Caco-2 (cell line): Measurements from ENCODE around the gene ING3. TPM values are rescaled to one million over a fixed set of nuclear protein-coding genes. Genes with fewer than 3 reads are reported as not detected.

Source experiments
- BruUV-seq: library from RNA; stranded (reverse); fragments of 400-500 nt; replicated peaks from 2 replicates; lab custom pipeline; 2021; lab: Mats Ljungman, UMichigan
- CTCF ChIA-PET: fragments of 300-600 bp; sonication (Branson Sonifier 250); formaldehyde crosslinking; loops from one replicate; lab custom pipeline; 2022; ENCODE audit warnings: antibody characterized with exemption; lab: Charles Lee
- POLR2A ChIA-PET: fragments of 300-600 bp; sonication (Branson Sonifier 250); formaldehyde crosslinking; loops from one replicate; lab custom pipeline; 2022; ENCODE audit warnings: antibody characterized with exemption; lab: Charles Lee
- DNase-seq, 2 experiments: peaks; one replicate each; pipeline versions ENCODE4 v3.0.0 to v3.0.0-alpha.2; 2020 to 2022
- H3K27me3 ChIP-seq: replicated peaks from 2 replicates; pipeline ENCODE4 v1.6.0; 2011; ENCODE audit warnings: low read length; ENCODE audit not compliant: control insufficient read depth, insufficient read depth
- H3K36me3 ChIP-seq: 2 replicates; pipeline ENCODE4 v1.5.1; 2011; ENCODE audit warnings: low read length; ENCODE audit not compliant: control insufficient read depth, insufficient read depth
- H3K4me1 ChIP-seq: fragments of 250-450 bp; sonication (Bioruptor Pico); 2 replicates; pipeline ENCODE4 v1.5.1; 2020; ENCODE audit warnings: mild to moderate bottlenecking
- H3K4me3 ChIP-seq: 2 replicates; pipeline ENCODE4 v1.5.1; 2011; ENCODE audit warnings: low read depth, mild to moderate bottlenecking, control low read depth, low read length
- H3K9me3 ChIP-seq: fragments of 250-450 bp; sonication (Bioruptor Pico); 2 replicates; pipeline ENCODE4 v1.5.1; 2020; ENCODE audit warnings: mild to moderate bottlenecking, moderate library complexity
- H3K27ac Mint-ChIP-seq: one replicate; pipeline ENCODE4 v1.8.0; 2022; ENCODE audit warnings: mixed read lengths; ENCODE audit not compliant: unreplicated experiment
- H3K27me3 Mint-ChIP-seq: one replicate; pipeline ENCODE4 v1.8.0; 2022; ENCODE audit warnings: mixed read lengths; ENCODE audit not compliant: insufficient read depth, unreplicated experiment
- H3K36me3 Mint-ChIP-seq: one replicate; pipeline ENCODE4 v1.8.0; 2022; ENCODE audit warnings: mild to moderate bottlenecking, mixed read lengths; ENCODE audit not compliant: insufficient read depth, unreplicated experiment
- H3K4me1 Mint-ChIP-seq: one replicate; pipeline ENCODE4 v1.8.0; 2022; ENCODE audit warnings: low read depth, mixed read lengths; ENCODE audit not compliant: unreplicated experiment
- H3K4me3 Mint-ChIP-seq: one replicate; pipeline ENCODE4 v1.8.0; 2022; ENCODE audit warnings: mild to moderate bottlenecking, moderate library complexity, mixed read lengths; ENCODE audit not compliant: unreplicated experiment
- H3K9me3 Mint-ChIP-seq: one replicate; pipeline ENCODE4 v1.8.0; 2022; ENCODE audit warnings: mixed read lengths; ENCODE audit not compliant: unreplicated experiment
- CTCF ChIP-seq, 2 experiments: fragments of 200-600 bp in 1 of 2; IDR thresholded peaks; 1 replicate in 1 of 2; 2 replicates in 1 of 2; pipeline versions ENCODE4 v1.5.1 to v1.8.0; 2011 to 2022; ENCODE audit warnings: antibody characterized with exemption in 1 of 2, control low read depth in 1 of 2, inconsistent platforms in 1 of 2, low read depth in 1 of 2, low read length in 1 of 2, mild to moderate bottlenecking in 1 of 2, moderate library complexity in 1 of 2; ENCODE audit not compliant: insufficient read depth in 1 of 2, severe bottlenecking in 1 of 2, unreplicated experiment in 1 of 2
- intact Hi-C: fragments of 100-400 bp; cut with micrococcal nuclease; formaldehyde crosslinking; loops from one replicate; pipeline ENCODE4 v1.10.0; 2022; ENCODE audit not compliant: unreplicated experiment
- total RNA-seq: library from RNA; stranded (reverse); gene quantifications from 2 replicates; pipeline ENCODE4 v1.2.3, GENCODE V29; 2022

Gene ING3
- total RNA-seq, 1 experiment from 2014 or later = 14.6 TPM

- Mint-ChIP-seq H3K36me3 (no peaks in the 10 kb centered on the region), H3K9me3 (no peaks in the 10 kb centered on the region), H3K27me3 (peaks cover 4% of the 10 kb centered on the region), H3K4me3 (no peak overlapping the region), H3K4me1 (no peaks in the 10 kb centered on the region), H3K27ac (no peak overlapping the region)
- DNase-seq = no peak
- ChIA-PET POLR2A (no interaction called here), CTCF (no interaction called here)
- H3K4me3 ChIP-seq = no peak overlapping the region
- no peak for TF ChIP-seq CTCF (IDR thresholded peaks at IDR 0.05; ENCODE audit: insufficient read depth in 1 of 2, low read depth in 1 of 2, low read length in 1 of 2, severe bottlenecking in 1 of 2, unreplicated experiment in 1 of 2)
- H3K36me3 ChIP-seq = no peaks in the 10 kb centered on the region
- no peaks in the 10 kb centered on the region for H3K9me3 ChIP-seq
- intact Hi-C loops = no loop called here
- BruUV-seq = no TSS peak
- H3K4me1 ChIP-seq = no peaks in the 10 kb centered on the region
- H3K27me3 ChIP-seq = no peaks in the 10 kb centered on the region
Measured at GRCh38 chr7:120925392-120925791, 25.2 kb upstream of the ING3 start.

GRCh38 chr7:120926943-120927346 lies 23.6 kb upstream of the ING3 start:
- CTCF ChIA-PET = no interaction called here
- peaks cover 7% of the 10 kb centered on the region for H3K27me3 Mint-ChIP-seq
- POLR2A ChIA-PET = interaction anchor here (0.5 kb wide), 1 partner anchor 24 kb away, joined by 3 read pairs; the partner anchor contains the start of gene ING3
- intact Hi-C loops = no loop called here
- Histone ChIP-seq H3K36me3 (no peaks in the 10 kb centered on the region), H3K27me3 (no peaks in the 10 kb centered on the region), H3K9me3 (no peaks in the 10 kb centered on the region), H3K4me1 (no peaks in the 10 kb centered on the region), H3K4me3 (no peak overlapping the region)
- TF ChIP-seq CTCF (IDR thresholded peaks at IDR 0.05; ENCODE audit: insufficient read depth in 1 of 2, low read depth in 1 of 2, low read length in 1 of 2, severe bottlenecking in 1 of 2, unreplicated experiment in 1 of 2) = no peak
- H3K9me3 Mint-ChIP-seq = no peaks in the 10 kb centered on the region
- H3K4me1 Mint-ChIP-seq = no peaks in the 10 kb centered on the region
- no TSS peak for BruUV-seq
- no peaks in the 10 kb centered on the region for H3K36me3 Mint-ChIP-seq
- H3K27ac Mint-ChIP-seq = no peak overlapping the region
- no peak overlapping the region for H3K4me3 Mint-ChIP-seq
- no peak for DNase-seq

GRCh38 chr7:120927454-120928103 lies 23.0 kb upstream of the ING3 start:
- ChIA-PET POLR2A (no interaction called here), CTCF (no interaction called here)
- Mint-ChIP-seq H3K9me3 (no peaks in the 10 kb centered on the region), H3K27ac (no peak overlapping the region), H3K4me3 (no peak overlapping the region), H3K27me3 (peaks cover 7% of the 10 kb centered on the region), H3K36me3 (no peaks in the 10 kb centered on the region), H3K4me1 (no peaks in the 10 kb centered on the region)
- Histone ChIP-seq H3K36me3 (no peaks in the 10 kb centered on the region), H3K4me3 (no peak overlapping the region), H3K4me1 (no peaks in the 10 kb centered on the region), H3K9me3 (no peaks in the 10 kb centered on the region), H3K27me3 (no peaks in the 10 kb centered on the region)
- TF ChIP-seq CTCF (IDR thresholded peaks at IDR 0.05; ENCODE audit: insufficient read depth in 1 of 2, low read depth in 1 of 2, low read length in 1 of 2, severe bottlenecking in 1 of 2, unreplicated experiment in 1 of 2) = no peak
- no TSS peak for BruUV-seq
- intact Hi-C loops = no loop called here
- DNase-seq = no peak
